Measurements from ENCODE around the gene SNX27. TPM values are rescaled to one million over a fixed set of nuclear protein-coding genes. Genes with fewer than 3 reads are reported as not detected.
A peak's percentile ranks its signal among the peaks of the same experiment; 100 is the strongest.
"Not testable (repeated sequence)": the region's sequence is repeated elsewhere in the genome, so short reads cannot be mapped to it uniquely, and the experiment has no call there.

The SNX27 gene
- total RNA-seq, 1 donor from 2014 or later: 33.4 TPM

DNA sequence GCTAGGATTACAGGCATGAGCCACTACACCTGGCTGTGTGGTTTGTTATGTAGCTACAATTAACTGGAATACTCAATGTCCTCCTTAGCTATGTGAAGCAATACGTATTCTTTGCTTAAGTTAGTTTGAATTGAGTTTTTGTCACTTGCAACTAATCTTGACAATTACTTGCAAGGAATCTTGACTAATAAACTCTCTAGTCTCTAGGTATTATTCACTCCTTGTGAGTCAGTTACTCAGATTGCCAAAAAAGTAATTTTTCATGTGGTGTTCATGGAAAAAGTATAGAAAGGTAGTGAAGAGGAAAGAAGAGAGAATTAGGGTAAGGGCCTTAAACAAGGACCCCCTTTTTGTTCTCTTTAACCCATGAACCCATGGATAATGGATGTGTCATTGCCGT lies 7.6 kb upstream of the SNX27 start:
- DNase-seq: no peak

DNA sequence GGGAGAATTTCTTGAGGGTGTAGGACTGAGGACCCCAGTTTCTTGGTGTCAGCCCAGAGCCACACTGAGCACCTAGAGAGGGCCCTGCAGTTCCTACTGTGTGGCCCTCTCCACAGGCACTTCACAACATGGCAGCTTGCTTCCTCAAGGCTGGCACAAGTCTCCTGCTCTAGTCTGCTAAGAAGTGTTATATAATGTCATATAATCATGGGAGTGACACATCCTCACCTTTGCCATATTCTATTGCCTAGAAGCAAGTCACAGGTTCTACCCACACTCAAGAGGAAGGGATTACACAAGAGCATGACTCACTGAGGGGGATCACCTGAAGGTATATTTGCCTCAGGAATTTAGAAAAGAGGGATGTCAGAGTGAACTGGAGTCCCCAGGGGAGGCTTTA lies 5.5 kb upstream of the SNX27 start:
- DNase-seq: no peak

DNA sequence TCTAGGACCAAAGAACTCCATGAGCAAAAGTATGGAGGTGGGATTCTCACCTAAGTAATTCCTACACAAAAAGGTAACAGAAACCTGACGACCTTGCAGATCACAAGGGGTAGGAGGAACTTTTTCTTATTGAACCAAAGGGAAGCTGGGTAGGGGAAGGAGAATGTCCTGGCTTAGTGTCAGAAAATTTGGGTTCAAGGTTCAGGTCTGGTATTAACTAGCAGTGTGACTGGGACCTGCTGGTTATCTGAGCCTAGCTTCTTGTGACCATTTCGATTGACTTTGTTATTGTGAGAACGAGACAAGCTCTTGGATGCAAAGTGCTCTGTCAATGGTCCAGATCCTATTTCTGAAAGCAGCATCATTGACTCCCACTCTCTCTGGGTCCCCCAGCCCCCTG lies 5.0 kb upstream of the SNX27 start:
- no peak for DNase-seq

DNA sequence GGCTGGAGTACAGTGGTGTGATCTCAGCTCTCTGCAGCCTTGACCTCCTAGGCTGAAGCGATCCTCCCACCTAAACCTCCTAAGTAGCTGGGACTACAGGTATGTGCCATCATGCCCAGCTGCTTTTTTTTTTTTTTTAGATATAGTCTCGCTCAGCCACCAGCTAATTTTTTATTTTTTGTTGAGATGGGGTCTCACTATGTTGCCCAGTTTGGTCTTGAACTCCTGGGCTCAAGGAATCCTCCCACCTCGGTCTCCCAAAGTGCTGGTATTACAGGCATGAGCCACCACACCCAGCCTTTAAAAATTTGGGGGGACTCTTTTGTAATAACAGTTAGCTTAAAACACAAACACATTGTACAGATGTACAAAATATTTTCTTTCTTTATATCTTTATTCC lies 1.7 kb upstream of the SNX27 start:
- no peak for DNase-seq

DNA sequence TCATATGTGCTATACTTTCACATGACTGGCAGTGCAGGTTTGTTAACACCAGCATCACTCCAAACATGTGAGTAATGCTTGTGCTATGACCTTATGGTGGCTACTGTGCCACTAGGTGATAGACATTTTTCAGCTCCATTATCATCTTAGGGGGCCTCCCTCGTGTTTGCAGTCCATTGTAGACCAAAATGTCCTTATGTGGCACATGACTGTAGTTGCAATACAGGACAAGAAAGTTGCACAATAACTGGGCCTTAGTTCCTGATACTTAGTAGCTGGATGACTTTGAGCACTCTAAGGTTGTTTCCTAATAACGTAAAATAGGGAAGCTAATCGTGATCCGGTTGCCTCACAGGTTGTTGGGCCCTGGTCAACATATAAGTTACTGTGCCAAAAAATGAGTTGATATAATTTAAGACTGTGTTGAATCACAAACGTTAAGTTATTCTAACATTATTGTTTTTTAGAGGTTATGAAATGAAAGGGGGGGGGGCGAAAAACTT lies 511 bp upstream of the SNX27 start:
- peak; percentile 56 for DNase-seq

DNA sequence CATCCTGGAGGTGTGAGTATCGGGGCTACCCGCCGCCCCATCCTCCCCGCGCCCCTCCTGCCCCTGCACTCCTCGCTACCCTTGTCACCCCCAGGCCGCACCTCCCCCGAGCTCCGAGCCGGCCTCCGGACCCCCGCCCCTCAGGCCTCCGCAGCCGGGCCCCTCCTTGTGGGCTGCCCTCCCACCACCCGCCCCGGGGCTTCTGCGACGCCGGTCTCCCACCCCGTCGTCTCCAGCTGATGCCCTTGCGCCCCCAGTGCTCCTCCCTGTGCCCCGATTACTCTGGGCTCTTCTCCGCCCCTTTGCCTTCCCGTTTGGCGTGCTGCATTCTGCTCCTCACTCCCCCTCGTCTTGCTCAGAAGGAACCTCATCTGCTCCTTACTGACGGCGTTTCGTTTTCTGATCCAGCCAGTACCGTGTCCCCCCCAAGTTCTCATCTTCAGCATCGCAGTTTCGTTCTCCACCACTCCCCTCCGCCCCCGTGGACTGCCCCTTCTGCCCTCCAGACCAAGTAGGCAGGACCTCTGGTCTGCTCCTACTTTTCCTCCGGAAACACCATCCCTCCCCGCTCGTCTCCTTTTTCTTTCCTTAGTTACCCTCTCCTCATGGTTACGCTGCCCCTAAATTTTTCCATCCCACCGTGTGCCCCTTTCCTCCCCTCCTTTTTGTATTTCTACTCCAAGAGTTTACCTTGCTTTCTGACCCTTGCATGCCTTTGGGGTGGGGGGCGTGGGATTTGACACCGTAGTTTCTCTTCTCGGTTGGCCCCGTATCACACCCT lies 841 bp downstream of the SNX27 start:
- peak; percentile 35 for DNase-seq

DNA sequence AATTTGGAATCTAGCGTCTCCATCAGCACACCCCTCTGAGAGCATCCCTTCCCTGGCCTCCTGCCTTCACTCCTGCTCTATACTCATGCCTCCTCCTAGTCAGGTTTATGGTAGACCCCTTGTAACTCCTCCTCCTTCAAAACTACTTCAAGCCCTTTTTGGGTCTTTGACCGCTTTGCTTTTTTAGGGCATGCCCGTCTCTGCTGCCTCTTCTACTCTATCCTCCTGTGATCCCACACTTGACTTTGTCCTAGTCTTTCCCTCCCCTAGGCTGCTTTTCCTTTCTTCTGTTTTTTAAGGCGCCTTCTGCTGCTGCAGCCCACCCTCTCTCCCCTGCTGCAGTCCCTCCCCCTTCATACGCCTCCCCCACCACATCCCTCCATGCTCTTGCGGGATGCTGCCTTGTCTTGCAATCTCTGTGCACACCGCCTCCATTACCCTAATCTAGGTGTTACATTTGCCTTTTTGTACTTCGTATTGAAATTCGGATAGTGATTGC lies 1.5 kb downstream of the SNX27 start:
- no peak for DNase-seq

DNA sequence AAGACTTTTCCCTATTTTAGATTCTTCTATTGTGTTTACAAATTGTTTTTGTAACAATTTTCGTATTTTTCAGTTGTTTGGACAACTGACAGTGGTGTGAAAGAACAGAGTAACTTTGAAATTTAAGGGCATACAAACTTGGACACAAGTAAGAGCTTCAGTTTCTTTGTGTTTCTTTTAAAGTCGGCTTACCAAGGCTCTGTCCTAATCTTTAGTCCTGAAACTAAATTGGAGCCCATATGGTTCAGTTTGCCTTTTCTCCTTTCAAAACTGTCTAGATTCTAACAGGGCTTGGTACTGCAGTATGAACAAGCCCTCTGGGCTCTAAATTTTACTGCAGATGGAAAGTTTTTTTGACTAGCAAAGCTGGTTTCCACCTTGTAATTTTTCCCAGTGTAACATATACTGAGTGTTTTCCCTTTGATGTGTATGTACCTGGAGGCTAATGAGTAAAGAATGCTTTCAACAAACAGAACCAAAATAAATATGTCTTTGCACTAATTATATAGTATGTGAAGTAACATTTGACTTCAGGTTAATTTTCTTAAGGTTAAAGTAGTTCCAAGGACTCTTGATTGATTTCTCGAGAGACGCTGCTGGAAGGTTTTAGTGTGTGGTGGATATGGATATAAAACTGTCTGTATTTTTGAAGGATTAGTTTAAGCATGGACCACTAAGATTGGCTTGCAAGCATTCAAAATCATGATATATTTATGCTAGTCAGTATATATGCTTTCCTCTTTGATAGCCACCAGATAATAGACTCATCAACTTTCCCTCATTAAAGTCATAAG lies 4.1 kb downstream of the SNX27 start:
- no peak for DNase-seq

DNA sequence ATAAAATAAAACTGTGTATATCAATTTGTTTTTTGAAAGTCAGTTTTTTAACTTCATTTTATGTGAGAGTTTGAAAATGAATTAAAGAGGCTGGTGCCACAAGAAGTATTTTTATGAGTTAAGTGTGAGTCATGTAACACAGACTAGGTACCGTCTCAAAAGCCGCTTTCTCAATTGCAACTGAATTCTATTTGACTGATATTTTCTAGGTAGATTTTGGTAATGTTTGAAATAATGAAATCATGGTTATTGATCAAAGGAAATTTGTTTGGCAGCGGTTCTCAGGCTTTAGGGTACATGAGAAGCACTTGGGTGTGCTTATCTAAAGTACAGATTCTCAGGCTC lies 4.6 kb downstream of the SNX27 start:
- DNase-seq: no peak

DNA sequence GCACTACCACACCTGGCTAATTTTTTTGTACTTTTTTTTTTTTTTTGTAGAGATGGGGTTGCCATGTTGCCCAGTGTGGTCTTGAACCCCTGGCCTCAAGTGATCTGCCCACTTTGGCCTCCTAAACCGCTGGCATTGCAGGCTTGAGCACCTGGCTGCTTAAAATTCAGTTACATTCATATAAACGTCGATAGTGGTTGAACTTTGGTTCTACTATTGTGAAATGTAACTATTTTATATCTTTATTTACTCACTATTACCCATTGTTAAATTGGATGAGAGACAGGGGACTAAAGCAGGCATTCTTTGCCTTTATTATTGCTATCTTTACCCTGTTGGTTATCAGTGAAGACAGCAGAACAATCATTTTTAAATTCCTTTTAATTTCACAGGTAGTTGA lies 6.2 kb downstream of the SNX27 start:
- no peak for DNase-seq

DNA sequence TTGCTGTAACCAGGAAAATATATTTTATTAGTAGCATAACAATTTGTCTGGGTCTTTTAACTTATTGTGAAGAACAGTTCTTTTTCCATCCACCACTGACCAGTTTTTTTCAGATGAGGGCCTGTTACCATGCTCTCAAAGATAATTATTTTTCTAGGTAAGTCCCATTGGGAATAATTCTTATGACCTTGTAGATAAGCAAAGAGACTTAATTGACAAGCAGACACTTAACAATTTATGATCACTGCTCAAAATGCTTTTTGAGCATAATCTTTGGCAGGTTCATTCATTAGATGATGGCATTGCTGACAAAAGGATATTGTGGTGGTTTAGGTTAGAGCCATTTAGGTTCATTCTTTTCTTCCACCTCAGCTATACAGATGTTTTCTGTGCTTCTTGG lies 6.6 kb downstream of the SNX27 start:
- DNase-seq: no peak

DNA sequence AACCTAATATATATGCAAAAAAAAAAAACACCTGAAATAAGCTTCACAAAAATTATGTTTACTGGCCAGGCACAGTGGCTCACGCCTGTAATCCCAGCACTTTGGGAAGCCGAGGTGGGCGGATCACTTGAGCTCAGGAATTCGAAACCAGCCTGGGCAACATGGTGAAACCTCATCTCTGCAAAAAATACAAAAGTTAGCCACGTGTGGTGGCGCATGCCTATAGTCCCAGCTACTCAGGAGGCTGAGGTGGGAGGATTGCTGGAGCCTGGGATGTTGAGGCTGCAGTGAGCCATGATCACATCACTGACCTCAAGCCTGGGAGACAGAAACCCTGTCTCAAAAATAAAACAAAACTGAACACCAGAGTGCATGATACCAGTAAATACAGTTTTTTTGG lies 7.1 kb downstream of the SNX27 start:
- DNase-seq: not testable (repeated sequence)

DNA sequence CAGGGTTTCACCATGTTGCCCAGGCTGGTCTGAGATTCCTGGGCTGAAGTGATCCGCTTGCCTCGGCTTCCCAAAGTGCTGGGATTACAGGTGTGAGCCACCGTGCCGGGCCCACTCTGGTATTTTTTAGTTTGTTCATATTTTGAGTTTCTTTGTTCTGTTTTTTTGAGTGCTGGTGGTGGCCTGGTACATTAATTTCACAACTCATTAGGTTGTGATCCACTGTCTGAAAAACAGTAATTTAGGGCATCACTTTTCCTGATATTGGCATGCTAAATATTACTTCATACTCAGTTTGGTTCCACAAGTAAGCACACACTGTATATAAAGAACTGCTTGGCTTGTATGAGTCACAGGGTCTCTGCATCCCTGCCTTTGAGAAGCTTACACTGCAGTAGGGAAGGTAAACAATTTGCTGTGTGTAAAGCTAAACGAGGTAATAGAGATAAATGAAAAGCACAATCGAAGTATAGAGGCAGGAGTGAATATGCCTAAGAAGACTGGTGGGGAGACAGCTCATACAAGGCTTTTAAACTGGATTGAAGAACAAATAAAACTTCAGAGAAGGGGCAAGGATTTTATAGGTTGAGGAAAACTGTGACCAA lies 7.7 kb downstream of the SNX27 start:
- DNase-seq: no peak

DNA sequence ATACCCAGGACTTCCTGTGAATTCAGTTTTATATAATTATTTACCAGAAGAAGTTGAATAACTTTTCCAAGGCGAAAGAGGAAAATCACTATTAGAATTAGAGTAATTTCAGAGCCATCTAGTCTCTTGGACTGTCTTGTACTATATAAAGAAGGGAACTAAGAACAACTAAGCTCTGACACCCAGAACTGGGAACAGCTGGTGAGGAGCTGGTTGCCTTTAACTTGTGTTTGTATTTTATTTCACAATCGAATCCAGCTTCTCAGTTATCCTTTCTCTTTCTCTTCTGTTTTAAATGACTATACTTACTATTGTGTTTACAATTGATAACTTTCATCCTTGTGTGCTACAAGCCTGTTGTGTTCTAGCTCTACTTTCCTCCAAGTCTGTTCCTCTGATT lies 8.4 kb downstream of the SNX27 start:
- no peak for DNase-seq

DNA sequence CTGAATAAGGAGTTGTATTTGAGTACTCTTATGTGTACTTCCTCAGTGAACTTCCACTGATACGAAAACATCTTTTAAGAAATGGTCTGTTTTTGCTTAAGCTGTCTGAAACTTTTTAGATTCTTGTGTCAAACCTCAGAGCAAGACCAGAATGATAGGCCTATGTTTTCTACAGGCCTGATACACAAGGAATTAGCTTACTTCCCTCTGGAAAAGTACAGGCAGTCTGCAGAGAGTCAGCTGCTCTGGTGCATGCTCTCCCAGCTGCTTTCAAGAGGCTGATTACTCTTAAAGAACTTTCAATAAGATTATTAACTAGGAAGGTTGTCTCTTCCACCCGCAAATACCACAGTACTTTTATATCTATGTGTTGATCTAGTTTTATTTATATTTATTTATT lies 9.5 kb downstream of the SNX27 start:
- DNase-seq: no peak

DNA sequence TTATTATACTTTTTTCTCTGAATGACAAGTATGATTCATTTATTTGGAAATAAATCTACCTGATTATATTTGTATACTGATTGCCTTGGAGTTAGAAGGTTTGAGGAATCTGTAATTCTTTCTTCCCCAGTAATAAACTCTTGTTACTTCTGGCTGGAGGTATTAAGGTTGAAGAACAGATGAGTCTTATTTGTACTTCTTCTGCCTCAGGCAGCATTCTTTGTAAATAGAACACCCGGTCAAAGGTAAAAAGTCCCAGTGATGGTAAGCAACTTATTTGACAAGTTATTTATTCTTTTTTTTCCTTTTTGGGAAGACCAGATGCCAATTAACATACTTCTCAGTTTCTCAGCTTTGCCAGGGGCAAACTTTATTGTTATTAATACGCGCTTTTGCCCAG lies 12.9 kb downstream of the SNX27 start:
- no peak for DNase-seq

DNA sequence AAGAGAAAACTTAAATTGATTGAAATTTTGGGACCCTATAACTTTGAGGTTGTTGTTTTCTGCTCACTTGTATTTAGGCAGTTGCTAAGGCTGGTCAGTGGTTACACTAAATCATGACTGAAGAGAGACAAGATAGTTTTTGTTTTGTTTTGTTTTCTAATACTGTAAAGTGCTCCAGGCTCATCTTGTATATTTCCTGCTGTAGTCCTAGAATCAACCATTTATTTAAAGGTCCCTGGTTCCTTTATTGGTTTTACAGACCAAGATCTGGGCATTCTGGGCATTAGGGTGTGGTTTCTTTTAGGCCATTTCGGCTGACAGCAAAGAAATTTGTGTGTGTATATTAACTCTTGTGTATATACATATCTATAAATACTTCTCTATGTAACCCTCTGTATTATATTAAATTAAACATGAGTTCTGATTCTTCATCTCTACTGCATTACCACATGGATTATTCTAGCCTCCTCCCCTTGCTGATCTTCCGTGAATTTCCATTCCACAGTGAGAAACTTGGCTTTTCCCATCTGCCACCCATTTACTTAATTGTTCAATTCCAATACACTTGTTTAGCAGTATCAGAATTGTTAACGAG lies 15.0 kb downstream of the SNX27 start:
- no peak for DNase-seq

DNA sequence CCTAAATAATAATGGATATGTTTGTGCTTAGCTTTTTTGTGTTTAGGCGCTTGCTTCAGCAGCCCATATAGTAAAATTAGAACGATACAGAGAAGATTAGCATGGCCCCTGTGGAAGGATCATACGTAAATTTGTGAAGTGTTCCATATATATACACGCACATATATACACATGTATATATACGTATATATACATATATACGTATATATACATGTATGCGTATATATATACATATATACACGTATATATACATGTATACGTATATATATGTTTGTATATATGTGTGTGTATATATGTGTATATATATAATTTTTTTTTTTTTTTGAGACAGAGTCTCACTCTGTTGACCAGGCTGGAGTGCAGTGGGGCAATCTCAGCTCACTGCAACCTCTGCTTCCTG lies 17.4 kb downstream of the SNX27 start:
- no peak for DNase-seq

DNA sequence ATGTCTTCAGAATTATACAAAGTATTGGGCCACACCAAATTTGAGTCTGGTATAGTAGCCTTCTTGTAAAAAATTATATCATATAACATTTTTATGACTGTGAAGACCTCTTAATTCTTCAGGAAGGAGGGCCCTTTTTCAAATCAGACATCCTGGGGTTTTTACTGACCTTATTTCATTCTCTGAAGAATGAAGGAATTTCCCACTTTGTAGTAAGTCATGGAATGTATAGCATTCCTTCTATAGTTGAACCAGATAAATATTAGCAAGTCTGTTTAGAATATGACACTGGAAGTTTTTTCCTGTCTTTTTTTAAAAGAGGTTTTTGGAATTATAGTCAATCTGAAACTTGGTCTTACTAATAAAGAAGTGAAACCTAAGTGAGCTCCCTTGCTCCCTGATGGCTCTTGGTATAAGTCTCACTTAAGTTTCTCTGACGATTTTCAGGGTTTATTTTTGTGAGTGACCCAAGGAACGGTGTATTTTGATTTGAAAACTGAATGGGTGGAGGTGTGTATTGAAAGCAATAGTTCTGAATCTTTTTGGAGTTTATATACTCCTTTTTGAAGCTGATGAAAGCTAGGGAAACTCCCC lies 23.7 kb downstream of the SNX27 start:
- no peak for DNase-seq

DNA sequence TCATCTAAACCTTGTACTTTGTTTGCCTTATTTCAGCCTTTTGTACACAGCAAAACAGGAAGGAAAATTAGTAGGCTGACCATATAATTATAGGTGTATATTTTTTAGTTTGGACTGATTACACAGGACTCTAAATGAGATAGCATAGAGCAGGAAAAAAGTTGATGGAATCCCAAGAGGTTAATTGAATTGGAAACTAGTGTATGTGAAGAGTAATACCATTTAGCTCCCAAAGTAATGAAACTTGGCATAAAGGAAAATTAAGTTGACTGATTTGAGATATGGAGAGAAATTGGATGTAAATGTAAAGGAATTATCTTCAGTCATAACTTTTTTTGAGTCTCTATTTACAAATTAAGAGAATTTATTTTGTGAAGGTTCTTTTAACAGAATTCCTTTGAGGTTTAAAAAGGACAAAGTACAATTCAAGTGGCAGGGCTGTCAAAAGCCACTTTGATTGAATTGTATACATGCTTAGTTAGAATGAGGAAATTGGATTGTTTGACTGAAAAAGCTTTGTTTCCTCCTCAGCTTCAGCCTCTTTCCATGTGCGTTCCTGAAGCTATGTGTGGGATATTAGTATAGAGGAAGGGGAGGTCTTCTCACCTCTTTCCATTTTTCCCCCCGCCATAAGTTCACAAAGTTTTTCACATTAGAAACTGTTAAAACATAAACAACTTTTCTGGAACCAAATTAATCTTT lies 26.4 kb downstream of the SNX27 start:
- DNase-seq: no peak

DNA sequence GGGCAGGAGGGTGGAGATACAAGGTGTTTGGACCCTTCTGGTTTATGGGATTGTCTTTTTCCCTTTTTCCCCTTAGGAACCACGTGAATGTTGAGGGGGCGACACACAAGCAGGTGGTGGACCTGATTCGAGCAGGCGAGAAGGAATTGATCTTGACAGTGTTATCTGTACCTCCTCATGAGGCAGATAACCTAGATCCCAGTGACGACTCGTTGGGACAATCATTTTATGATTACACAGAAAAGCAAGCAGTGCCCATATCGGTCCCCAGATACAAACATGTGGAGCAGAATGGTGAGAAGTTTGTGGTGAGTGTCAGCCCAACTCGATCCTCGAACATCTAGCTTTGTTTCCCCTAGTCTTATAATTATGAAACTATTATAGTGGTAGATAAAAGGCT lies 27.0 kb downstream of the SNX27 start:
- no peak for DNase-seq

DNA sequence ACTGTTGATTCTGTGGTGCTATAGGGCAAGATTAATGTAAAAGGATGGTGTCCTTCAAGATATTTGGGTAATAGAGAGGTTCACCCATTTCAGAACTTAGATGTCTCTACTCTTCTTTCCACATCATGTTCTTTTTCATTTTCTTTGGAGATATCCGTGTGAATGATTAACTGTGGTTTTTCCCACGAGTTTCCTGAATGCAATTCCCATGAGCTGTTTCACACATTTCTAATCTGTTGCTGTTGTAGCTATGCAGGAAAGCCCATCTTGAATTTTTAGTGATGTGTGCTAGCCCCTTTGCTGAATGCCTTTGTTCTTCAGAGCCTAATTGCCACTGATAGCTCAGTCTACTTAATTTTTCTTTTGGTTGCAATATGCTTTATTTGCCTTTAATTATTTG lies 27.6 kb downstream of the SNX27 start:
- no peak for DNase-seq
